ENCODE measurements around the gene C13orf46.
"Not testable (repeated sequence)": the region's sequence is repeated elsewhere in the genome, so short reads cannot be mapped to it uniquely, and the experiment has no call there.

The C13orf46 gene

DNA sequence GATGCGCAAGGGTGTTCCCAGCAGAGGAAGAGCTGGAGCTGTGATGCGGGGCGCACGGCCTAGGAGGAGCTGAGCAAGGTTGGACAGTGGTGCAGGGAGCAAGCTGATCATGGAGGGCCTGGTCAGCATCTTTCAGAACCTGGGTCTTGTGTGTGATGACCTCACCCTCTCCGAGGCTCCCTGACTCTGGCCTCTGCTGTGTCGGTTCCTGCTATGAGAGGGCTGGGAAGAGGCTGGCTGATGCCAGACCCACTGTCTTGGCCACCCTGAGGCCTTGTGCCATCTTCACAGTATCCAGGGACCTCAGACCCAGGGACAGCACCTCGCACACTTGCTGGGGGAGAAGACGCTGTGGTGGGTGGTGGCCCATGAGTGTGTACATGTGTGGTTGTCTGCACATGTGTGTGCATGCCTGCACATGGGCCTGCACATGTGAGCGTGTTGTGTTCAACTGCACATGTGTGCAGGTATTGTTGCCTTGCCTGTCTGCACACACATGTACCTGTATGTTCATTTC, 16.5 kb upstream of the C13orf46 start:
- H3K4me3 ChIP-seq (ENCODE audit: low read depth, low read length), result no peak overlapping the region
- TF ChIP-seq, protein P1, sequence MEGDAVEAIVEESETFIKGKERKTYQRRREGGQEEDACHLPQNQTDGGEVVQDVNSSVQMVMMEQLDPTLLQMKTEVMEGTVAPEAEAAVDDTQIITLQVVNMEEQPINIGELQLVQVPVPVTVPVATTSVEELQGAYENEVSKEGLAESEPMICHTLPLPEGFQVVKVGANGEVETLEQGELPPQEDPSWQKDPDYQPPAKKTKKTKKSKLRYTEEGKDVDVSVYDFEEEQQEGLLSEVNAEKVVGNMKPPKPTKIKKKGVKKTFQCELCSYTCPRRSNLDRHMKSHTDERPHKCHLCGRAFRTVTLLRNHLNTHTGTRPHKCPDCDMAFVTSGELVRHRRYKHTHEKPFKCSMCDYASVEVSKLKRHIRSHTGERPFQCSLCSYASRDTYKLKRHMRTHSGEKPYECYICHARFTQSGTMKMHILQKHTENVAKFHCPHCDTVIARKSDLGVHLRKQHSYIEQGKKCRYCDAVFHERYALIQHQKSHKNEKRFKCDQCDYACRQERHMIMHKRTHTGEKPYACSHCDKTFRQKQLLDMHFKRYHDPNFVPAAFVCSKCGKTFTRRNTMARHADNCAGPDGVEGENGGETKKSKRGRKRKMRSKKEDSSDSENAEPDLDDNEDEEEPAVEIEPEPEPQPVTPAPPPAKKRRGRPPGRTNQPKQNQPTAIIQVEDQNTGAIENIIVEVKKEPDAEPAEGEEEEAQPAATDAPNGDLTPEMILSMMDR (conservative IDR thresholded peaks at IDR 0.05; ENCODE audit: low read depth, low read length), result no peak

DNA sequence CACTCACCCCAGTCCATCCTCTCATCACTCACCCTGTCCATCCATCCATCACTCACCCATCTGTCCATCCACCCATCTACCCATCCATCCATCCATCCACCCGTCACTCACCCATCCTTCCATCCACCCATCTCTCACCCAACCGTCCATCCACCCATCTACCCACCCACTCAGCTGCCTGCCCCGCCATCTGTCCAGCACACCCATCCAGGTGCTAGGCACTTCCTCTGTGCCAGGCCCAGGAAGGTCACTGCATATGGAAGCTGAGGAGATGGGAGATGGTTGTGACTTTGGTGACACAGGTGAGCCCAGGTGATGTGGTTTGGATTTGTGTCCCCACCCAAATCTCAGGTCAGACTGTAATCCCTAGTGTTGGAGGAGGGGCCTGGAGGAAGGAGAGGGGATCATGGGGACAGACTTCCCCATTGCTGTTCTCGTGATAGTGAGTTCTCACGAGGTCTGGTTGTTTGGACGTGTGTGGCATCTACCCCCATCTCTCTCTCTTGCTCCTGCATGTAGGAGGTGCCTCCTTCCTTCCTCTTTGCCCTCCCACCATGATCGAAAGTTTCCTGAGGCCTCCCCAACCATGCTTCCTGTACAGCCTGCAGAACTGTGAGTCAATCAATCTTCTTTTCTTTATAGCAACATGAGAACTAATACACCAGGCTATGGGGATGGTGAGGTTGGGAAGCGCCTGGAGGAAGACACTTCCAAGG, 15.9 kb upstream of the C13orf46 start:
- no peak for DNase-seq (ENCODE audit: low read depth)
- H3K4me3 ChIP-seq (ENCODE audit: low read depth, low read length), result no peak overlapping the region
- TF ChIP-seq, protein P1 (conservative IDR thresholded peaks at IDR 0.05; ENCODE audit: low read depth, low read length), result no peak

More for the DNA sequence above, 16.5 kb upstream of the C13orf46 start:
- no peak for DNase-seq (ENCODE audit: low read depth)

DNA sequence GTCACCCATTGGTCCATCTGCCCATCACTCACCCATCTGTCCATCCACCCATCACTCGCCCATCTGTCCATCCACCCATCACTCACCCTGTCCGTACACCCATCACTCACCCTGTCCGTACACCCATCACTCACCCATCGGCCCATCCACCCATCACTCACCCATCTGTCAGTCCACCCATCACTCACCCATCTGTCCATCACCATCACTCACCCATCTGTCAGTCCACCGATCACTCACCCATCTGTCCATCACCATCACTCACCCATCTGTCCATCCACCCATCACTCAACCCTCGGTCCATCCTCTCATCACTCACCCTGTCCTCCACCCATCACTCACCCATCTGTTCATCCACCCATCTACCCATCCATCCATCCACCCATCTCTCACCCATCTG, 15.0 kb upstream of the C13orf46 start:
- not testable (repeated sequence) for H3K4me3 ChIP-seq (ENCODE audit: low read depth, low read length); DNase-seq (ENCODE audit: low read depth)

DNA sequence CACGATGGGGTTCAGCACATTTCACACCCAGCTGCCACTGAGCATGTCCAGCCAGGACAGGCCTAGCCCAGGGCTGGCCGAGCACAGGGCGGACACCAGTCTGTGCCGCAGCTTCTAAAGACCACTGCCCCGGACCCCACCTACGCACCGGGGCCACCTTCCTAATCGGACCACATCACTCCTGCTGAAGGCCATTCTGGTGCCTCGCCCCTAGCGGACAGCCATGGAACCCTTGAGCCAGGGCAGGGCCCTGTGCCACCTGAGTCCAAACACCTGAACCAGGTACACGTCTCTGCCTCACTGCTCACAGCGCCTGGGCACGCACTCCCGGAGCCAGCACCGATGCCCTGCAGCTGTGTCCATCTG, 8.4 kb upstream of the C13orf46 start:
- H3K4me3 ChIP-seq (ENCODE audit: low read depth, low read length), result no peak overlapping the region
- TF ChIP-seq, protein P1 (conservative IDR thresholded peaks at IDR 0.05; ENCODE audit: low read depth, low read length), result no peak
- DNase-seq (ENCODE audit: low read depth), result no peak

DNA sequence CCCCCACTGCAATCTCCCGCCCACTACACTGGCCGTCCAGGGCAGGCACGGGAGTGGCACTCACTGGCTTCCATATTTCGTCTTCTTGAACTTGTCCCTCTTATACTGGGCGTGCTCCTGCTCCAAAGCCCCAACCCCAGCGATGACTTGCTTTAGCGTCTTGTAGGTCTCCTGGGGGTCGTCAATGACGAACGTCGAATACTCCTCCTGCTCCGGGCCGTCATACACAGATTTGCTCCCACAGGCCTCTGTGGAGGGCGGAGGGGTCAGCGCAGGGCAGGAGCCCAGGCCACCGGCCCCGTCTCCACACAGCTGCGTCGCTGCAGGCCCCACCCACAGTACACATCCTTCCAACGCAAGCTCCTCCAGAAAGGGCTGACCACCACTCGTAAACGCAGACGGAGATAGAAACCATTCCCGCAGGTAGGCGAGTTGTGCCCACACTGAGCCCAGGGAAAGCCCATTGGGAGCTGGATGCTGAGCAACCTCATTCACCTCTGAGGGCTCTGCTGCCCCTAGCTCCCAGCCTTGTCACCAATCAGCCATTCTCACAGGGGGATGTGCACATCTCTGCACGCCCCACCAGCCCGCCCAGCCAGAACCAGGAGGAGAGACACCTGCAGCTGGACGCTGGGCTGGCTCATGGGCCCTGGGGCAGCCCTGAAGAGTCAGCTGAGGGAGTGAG, 7.9 kb upstream of the C13orf46 start:
- no peak overlapping the region for H3K4me3 ChIP-seq (ENCODE audit: low read depth, low read length)
- DNase-seq (ENCODE audit: low read depth), result no peak
- TF ChIP-seq, protein P1 (conservative IDR thresholded peaks at IDR 0.05; ENCODE audit: low read depth, low read length), result no peak

DNA sequence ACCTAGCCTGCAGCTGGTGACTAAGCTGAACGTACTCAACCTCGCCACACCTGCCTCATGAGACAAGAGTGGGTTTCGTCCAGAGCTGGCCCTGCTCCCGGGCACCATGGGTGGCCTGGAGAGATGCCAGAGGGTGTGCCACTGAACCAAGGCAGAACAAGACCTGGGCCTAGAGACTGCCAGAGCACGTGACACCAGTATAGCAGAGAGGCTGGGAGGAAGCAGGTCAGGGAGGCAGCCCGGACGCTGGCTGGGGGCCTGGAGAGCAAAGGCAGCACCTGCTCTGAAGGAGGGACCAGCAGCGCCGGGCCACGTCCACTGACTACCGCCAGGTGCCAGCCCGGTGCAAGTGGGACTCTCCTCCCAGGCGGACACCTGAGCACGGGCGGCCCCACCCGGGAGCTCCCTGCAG, 7.3 kb upstream of the C13orf46 start:
- TF ChIP-seq, protein P1 (conservative IDR thresholded peaks at IDR 0.05; ENCODE audit: low read depth, low read length), result no peak
- peak; percentile 76 for DNase-seq (ENCODE audit: low read depth)
- no peak overlapping the region for H3K4me3 ChIP-seq (ENCODE audit: low read depth, low read length)

DNA sequence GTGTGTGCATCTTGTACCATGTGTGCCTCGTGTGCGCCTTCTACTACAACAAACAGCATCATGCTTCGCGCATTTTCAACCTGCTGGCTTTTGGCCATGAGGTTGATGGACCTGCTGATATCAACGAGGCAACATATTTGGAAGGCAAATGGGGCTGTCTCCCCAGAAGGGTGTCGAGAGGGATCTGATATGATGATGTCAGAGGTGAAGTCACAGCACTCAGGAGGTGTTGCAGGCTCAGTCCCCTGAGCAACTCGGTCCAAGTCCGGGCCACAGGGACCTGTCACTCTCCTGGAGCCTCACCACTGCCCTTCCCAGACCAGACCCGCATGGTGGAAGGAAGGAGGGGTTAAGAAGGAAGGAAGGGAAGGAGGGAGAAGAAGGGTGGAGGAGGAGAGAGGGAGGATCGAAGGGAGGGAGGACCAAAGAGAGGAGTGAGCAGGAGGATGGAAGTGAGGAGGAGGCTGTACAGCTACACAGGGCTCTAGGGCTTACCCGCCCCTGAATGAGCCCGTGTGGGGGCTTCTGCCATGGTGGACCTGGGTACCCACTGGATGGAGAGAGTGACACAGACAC, 6.7 kb upstream of the C13orf46 start:
- H3K4me3 ChIP-seq (ENCODE audit: low read depth, low read length), result no peak overlapping the region
- TF ChIP-seq, protein P1 (conservative IDR thresholded peaks at IDR 0.05; ENCODE audit: low read depth, low read length), result no peak
- DNase-seq (ENCODE audit: low read depth), result no peak
